ENCODE data around the gene DHRS2. TPM values are rescaled to one million over a fixed set of nuclear protein-coding genes. Genes with fewer than 3 reads are reported as not detected.

DHRS2 gene
- total and polyA plus RNA-seq, 2 experiments from 2014 or later, result not detected

- H3K27ac ChIP-seq, result no peak overlapping the region
- 57 to 67% methylated on average over 4 of the region's 4 CpGs for WGBS, 2 experiments (ENCODE audit: low coverage in 1 of 2, low lambda C conversion rate in 2 of 2, missing lambda C conversion rate in 2 of 2)
- H2AFZ ChIP-seq, result no peak overlapping the region
- H3K9me2 ChIP-seq (ENCODE audit: insufficient read depth), result no peaks in the 10 kb centered on the region
- no peaks in the 10 kb centered on the region for H3K27me3 ChIP-seq (replicated peaks; ENCODE audit: insufficient read depth)
- no peaks in the 10 kb centered on the region for H3F3A ChIP-seq (ENCODE audit: insufficient read depth)
- H3K36me3 ChIP-seq (ENCODE audit: low read depth), result no peaks in the 10 kb centered on the region
- in situ Hi-C loops (cut with MboI), result no loop called here
- H3K9me3 ChIP-seq (ENCODE audit: low read depth), result no peaks in the 10 kb centered on the region
- TF ChIP-seq EZH2phosphoT487 (IDR thresholded peaks at IDR 0.05; ENCODE audit: insufficient read depth, low read depth), result no peak
- no peak for TF ChIP-seq EZH2 (IDR thresholded peaks at IDR 0.05; ENCODE audit: insufficient read depth, poor library complexity, severe bottlenecking)
- no peak overlapping the region for H3K4me2 ChIP-seq (ENCODE audit: unreplicated experiment)
- no peak for DNase-seq
- H3K4me1 ChIP-seq (ENCODE audit: insufficient read depth), result no peaks in the 10 kb centered on the region
- no peak overlapping the region for H3K9ac ChIP-seq
- H3K4me3 ChIP-seq, result no peak overlapping the region
- no peaks in the 10 kb centered on the region for H4K20me1 ChIP-seq (ENCODE audit: insufficient read depth)
- H3K79me2 ChIP-seq (ENCODE audit: insufficient read depth), result no peaks in the 10 kb centered on the region
These were observed 5.2 kb downstream of the DHRS2 start for GRCh38 chr14:23641180-23641914.

GRCh38 chr14:23641915-23642588 lies 5.9 kb downstream of the DHRS2 start:
- in situ Hi-C loops (cut with MboI), result no loop called here
- no peak overlapping the region for H3K4me3 ChIP-seq
- 51 to 57% methylated on average over 3 of the region's 3 CpGs for WGBS, 2 experiments (ENCODE audit: low coverage in 1 of 2, low lambda C conversion rate in 2 of 2, missing lambda C conversion rate in 2 of 2)

DNA sequence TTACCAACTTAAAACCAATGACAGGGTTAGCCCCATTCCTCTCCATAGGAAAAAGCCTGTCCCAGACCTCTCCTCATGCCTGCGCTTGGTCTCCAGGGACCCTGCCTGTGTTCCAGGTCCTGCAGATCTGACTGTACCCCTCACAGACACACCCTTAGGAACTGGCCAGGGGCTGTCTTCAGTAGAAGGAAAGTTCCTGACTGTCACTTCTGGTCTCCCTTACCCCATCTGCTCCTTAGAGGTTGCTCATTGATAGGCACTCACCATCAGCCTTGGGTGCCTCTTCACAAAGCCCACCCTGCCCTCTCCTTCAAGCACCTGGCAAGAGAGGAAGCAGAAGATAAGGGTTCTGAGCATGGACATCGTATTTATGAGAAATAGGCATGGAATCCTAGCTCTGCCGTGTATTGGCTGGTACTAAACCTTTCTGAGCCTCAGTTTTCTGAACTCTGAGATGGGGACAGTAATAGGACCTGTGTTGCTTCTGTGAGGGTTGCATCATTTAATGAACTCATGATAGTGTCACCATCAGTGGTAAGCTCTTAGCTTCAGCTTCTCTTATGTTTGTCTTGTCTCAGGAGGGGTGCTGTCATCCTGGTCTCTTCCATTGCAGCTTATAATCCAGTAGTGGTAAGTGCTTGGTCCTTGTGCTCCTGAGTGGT lies 7.5 kb downstream of the DHRS2 start:
- TF ChIP-seq EZH2phosphoT487 (IDR thresholded peaks at IDR 0.05; ENCODE audit: insufficient read depth, low read depth) (no peak), EZH2 (IDR thresholded peaks at IDR 0.05; ENCODE audit: insufficient read depth, poor library complexity, severe bottlenecking) (no peak)
- Histone ChIP-seq H4K20me1 (ENCODE audit: insufficient read depth) (no peaks in the 10 kb centered on the region), H2AFZ (no peak overlapping the region), H3K4me3 (no peak overlapping the region), H3K79me2 (ENCODE audit: insufficient read depth) (no peaks in the 10 kb centered on the region), H3K9me2 (ENCODE audit: insufficient read depth) (no peaks in the 10 kb centered on the region), H3K9ac (no peak overlapping the region), H3K4me2 (ENCODE audit: unreplicated experiment) (no peak overlapping the region), H3K4me1 (ENCODE audit: insufficient read depth) (no peaks in the 10 kb centered on the region; the same call in 1 of the 2 replicates), H3K9me3 (ENCODE audit: low read depth) (no peaks in the 10 kb centered on the region), H3F3A (ENCODE audit: insufficient read depth) (no peaks in the 10 kb centered on the region), H3K27ac (no peak overlapping the region), H3K27me3 (replicated peaks; ENCODE audit: insufficient read depth) (no peaks in the 10 kb centered on the region), H3K36me3 (ENCODE audit: low read depth) (no peaks in the 10 kb centered on the region)
- 67 to 72% methylated on average over 3 of the region's 3 CpGs for WGBS, 2 experiments (ENCODE audit: low coverage in 1 of 2, low lambda C conversion rate in 2 of 2, missing lambda C conversion rate in 2 of 2)
- in situ Hi-C loops (cut with MboI), result no loop called here
- DNase-seq, result no peak

More at GRCh38 chr14:23641915-23642588, 5.9 kb downstream of the DHRS2 start:
- no peak overlapping the region for H3K9ac ChIP-seq
- no peak for TF ChIP-seq EZH2phosphoT487 (IDR thresholded peaks at IDR 0.05; ENCODE audit: insufficient read depth, low read depth)
- no peak for TF ChIP-seq EZH2 (IDR thresholded peaks at IDR 0.05; ENCODE audit: insufficient read depth, poor library complexity, severe bottlenecking)
- no peaks in the 10 kb centered on the region for H3K79me2 ChIP-seq (ENCODE audit: insufficient read depth)
- no peaks in the 10 kb centered on the region for H3K27me3 ChIP-seq (replicated peaks; ENCODE audit: insufficient read depth)
- no peaks in the 10 kb centered on the region for H3K9me3 ChIP-seq (ENCODE audit: low read depth)
- no peak for DNase-seq
- H2AFZ ChIP-seq, result no peak overlapping the region
- H4K20me1 ChIP-seq (ENCODE audit: insufficient read depth), result no peaks in the 10 kb centered on the region
- no peaks in the 10 kb centered on the region for H3K4me1 ChIP-seq (ENCODE audit: insufficient read depth)
- no peak overlapping the region for H3K4me2 ChIP-seq (ENCODE audit: unreplicated experiment)
- no peaks in the 10 kb centered on the region for H3F3A ChIP-seq (ENCODE audit: insufficient read depth)
- no peak overlapping the region for H3K27ac ChIP-seq
- no peaks in the 10 kb centered on the region for H3K36me3 ChIP-seq (ENCODE audit: low read depth)
- no peaks in the 10 kb centered on the region for H3K9me2 ChIP-seq (ENCODE audit: insufficient read depth)

DNA sequence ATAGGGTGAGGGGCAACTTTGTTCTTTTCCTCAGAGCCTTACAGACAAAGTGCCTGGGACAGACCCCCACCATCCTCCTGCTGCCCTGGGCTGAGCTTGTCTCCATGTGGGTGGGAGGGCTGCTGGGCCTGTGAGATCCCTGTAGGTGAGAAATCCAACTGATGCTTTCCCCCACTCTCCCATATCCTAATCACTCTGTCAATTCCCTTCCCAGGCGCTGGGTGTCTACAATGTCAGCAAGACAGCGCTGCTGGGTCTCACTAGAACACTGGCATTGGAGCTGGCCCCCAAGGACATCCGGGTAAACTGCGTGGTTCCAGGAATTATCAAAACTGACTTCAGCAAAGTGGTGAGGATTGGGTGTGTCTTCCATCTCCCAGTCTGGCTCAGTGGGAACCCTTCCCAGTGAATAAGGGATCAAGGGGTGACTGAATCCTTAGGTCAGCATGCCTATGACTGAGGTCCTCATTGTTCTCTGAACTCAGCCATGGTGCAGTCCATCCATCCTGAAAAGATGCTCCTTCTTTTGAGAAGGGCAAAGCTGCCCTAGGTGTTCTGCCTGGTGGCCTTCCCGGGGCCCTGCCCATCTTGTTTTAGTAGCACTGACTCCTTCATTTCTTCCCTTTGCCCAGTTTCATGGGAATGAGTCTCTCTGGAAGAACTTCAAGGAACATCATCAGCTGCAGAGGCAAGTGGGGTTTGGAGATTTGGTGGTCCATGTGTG lies 8.2 kb downstream of the DHRS2 start:
- no peaks in the 10 kb centered on the region for H3K27me3 ChIP-seq (replicated peaks; ENCODE audit: insufficient read depth)
- no peaks in the 10 kb centered on the region; the same call in 1 of the 2 replicates for H3K4me1 ChIP-seq (ENCODE audit: insufficient read depth)
- TF ChIP-seq EZH2 (IDR thresholded peaks at IDR 0.05; ENCODE audit: insufficient read depth, poor library complexity, severe bottlenecking) (no peak), EZH2phosphoT487 (IDR thresholded peaks at IDR 0.05; ENCODE audit: insufficient read depth, low read depth) (no peak)
- no peak overlapping the region for H3K4me3 ChIP-seq
- no peak overlapping the region for H3K4me2 ChIP-seq (ENCODE audit: unreplicated experiment)
- H3K9me2 ChIP-seq (ENCODE audit: insufficient read depth), result no peaks in the 10 kb centered on the region
- H3K9ac ChIP-seq, result no peak overlapping the region
- H4K20me1 ChIP-seq (ENCODE audit: insufficient read depth), result no peaks in the 10 kb centered on the region
- H3K79me2 ChIP-seq (ENCODE audit: insufficient read depth), result no peaks in the 10 kb centered on the region
- H3K36me3 ChIP-seq (ENCODE audit: low read depth), result no peaks in the 10 kb centered on the region
- no peaks in the 10 kb centered on the region for H3K9me3 ChIP-seq (ENCODE audit: low read depth)
- no peak overlapping the region for H3K27ac ChIP-seq
- no peak for DNase-seq
- in situ Hi-C loops (cut with MboI), result no loop called here
- WGBS, 2 experiments (ENCODE audit: low coverage in 1 of 2, low lambda C conversion rate in 2 of 2, missing lambda C conversion rate in 2 of 2), result 69 to 75% methylated on average over 5 of the region's 5 CpGs
- H3F3A ChIP-seq (ENCODE audit: insufficient read depth), result no peaks in the 10 kb centered on the region
- H2AFZ ChIP-seq, result no peak overlapping the region

Data from GM23248 (cell line).